Sigmoid colon (tissue), 7 donors: ENCODE measurements around the gene DYRK1A. TPM values are rescaled to one million over a fixed set of nuclear protein-coding genes. Genes with fewer than 3 reads are reported as not detected.

ENCODE experiments used
- DNase-seq: peaks from one replicate; pipeline ENCODE4 v3.0.0-alpha.2; 2019
- H3K27ac ChIP-seq, 4 donors: fragments of 200-600 bp; sonication (generic); one replicate each; pipeline ENCODE4 v1.5.1; 2016 to 2019; ENCODE audit warnings: mild to moderate bottlenecking in 1 of 4
- H3K27me3 ChIP-seq, 3 donors: fragments of 200-600 bp; sonication (generic); one replicate each; pipeline ENCODE4 v1.5.1; 2019; ENCODE audit warnings: mild to moderate bottlenecking in 1 of 3
- H3K36me3 ChIP-seq, 4 donors: fragments of 200-600 bp; sonication (generic); one replicate each; pipeline ENCODE4 v1.5.1; 2016 to 2019
- H3K4me1 ChIP-seq, 4 donors: fragments of 200-600 bp; sonication (generic); one replicate each; pipeline ENCODE4 v1.5.1; 2017 to 2019
- H3K4me3 ChIP-seq, 4 donors: fragments of 200-600 bp; sonication (generic); one replicate each; pipeline ENCODE4 v1.5.1; 2017 to 2019; ENCODE audit warnings: mild to moderate bottlenecking in 2 of 4, moderate library complexity in 1 of 4
- H3K9me3 ChIP-seq, 4 donors: fragments of 200-600 bp in 3 of 4; sonication (generic) in 3 of 4; one replicate each; pipeline versions ENCODE4 v1.5.1 to v1.6.1; 2013 to 2019
- EP300 ChIP-seq, 4 donors: sonication (generic); formaldehyde crosslinking; IDR thresholded peaks; one replicate each; pipeline ENCODE4 v1.6.1; 2017; ENCODE audit warnings: antibody characterized with exemption in 4 of 4
- POLR2A ChIP-seq, 2 donors: fragments of 450-650 bp; IDR thresholded peaks; one replicate each; pipeline ENCODE4 v1.6.1; 2016; ENCODE audit warnings: antibody characterized with exemption in 2 of 2, mild to moderate bottlenecking in 2 of 2, moderate library complexity in 2 of 2
- POLR2AphosphoS5 ChIP-seq, 4 donors: sonication (generic); formaldehyde crosslinking; IDR thresholded peaks; one replicate each; pipeline ENCODE4 v1.6.1; 2017; ENCODE audit warnings: antibody characterized with exemption in 4 of 4
- WGBS, 2 donors: extraction: QIAGEN DNeasy Blood & Tissue Kit; methylation state at CpG; one replicate each; pipeline ENCODE4 v1.1.7; 2013; 5-methylcytosine and 5-hydroxymethylcytosine counted together
- intact Hi-C: fragments of 100-400 bp; cut with DNase I; formaldehyde crosslinking; loops from one replicate; pipeline ENCODE4 v1.15.1; 2023
- polyA plus RNA-seq, 3 donors: library from polyadenylated mRNA; stranded (reverse); fragments of 200-250 nt; gene quantifications; one replicate each; pipeline ENCODE4 v1.2.3, GENCODE V29; 2013
- total RNA-seq, 4 donors: library from RNA; depleted of rRNA; stranded (reverse); fragments of >200 nt; gene quantifications; one replicate each; pipeline ENCODE4 v1.1.0, GENCODE V29; 2016
- TF ChIP-seq, protein P1 (sequence below), 4 experiments: fragments of 450-650 bp in 3 of 4; fragments of 200-600 bp in 1 of 4; IDR thresholded peaks; one replicate each; pipeline ENCODE4 v1.5.1; 2016 to 2019; ENCODE audit warnings: antibody characterized with exemption in 4 of 4, mild to moderate bottlenecking in 3 of 4, moderate library complexity in 2 of 4
- donor health status: healthy with polysubstance abuse.
- donor health status: Bipolar disorder and iron deficiency.
- donor health status: healthy.

Gene DYRK1A
- total and polyA plus RNA-seq, 7 donors, result 11.4 to 74.1 (median 62.9) TPM

DNA sequence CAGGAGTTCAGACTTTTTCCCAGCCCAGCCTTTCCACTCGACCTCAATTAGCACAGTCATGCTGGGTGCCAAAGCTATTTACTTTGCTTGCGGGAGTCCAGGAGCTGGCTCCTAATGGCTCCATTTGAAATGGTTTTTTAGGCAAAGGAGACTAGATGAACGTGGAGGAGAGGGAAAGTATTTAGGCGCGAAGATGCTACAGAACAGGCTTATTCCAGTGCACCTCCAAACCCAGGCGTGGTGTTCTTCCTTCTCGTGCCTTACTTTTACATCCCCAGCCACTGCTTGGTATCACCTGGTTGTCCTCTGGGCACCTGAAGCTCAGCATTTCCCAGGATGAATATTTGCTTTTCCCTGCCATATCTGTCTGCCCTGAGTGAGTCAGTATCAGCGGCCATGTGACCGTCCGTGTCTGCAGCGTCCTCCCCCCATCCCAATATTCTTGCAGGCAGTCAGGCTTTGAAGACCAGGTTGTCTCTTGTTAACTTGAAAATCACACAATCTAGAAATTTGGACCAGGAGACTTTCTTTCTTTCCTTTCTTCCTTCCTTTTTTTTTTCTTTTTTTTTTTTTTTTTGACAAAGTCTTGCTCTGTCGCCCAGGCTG, 198.5 kb downstream of the DYRK1A start:
- Histone ChIP-seq H3K4me1 (peaks cover 0 to 26% (median 17%) of the 10 kb centered on the region in 4 donors), H3K9me3 (no peaks in the 10 kb centered on the region), H3K27ac (peak overlapping the region; percentile 91 to 93 (median 92)), H3K27me3 (no peaks in the 10 kb centered on the region), H3K4me3 (peak overlapping the region in 3 of 4 donors; percentile 63 to 85 (median 69)), H3K36me3 (no peaks in the 10 kb centered on the region)
- WGBS, 2 donors, result 73 to 85% methylated on average over 12 of the region's 12 CpGs
- no peak for DNase-seq
- TF ChIP-seq POLR2AphosphoS5 (IDR thresholded peaks at IDR 0.05) (no peak), POLR2A (IDR thresholded peaks at IDR 0.05) (no peak), EP300 (IDR thresholded peaks at IDR 0.05) (no peak)
- TF ChIP-seq, protein P1, sequence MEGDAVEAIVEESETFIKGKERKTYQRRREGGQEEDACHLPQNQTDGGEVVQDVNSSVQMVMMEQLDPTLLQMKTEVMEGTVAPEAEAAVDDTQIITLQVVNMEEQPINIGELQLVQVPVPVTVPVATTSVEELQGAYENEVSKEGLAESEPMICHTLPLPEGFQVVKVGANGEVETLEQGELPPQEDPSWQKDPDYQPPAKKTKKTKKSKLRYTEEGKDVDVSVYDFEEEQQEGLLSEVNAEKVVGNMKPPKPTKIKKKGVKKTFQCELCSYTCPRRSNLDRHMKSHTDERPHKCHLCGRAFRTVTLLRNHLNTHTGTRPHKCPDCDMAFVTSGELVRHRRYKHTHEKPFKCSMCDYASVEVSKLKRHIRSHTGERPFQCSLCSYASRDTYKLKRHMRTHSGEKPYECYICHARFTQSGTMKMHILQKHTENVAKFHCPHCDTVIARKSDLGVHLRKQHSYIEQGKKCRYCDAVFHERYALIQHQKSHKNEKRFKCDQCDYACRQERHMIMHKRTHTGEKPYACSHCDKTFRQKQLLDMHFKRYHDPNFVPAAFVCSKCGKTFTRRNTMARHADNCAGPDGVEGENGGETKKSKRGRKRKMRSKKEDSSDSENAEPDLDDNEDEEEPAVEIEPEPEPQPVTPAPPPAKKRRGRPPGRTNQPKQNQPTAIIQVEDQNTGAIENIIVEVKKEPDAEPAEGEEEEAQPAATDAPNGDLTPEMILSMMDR (IDR thresholded peaks at IDR 0.05), result no peak
- intact Hi-C loops, result loop anchor here (5.0 to 10.0 kb wide), 3 partner anchors 82 to 1620 kb away; partner anchors contain the start of genes PIGP, PSMG1 and TTC3

DNA sequence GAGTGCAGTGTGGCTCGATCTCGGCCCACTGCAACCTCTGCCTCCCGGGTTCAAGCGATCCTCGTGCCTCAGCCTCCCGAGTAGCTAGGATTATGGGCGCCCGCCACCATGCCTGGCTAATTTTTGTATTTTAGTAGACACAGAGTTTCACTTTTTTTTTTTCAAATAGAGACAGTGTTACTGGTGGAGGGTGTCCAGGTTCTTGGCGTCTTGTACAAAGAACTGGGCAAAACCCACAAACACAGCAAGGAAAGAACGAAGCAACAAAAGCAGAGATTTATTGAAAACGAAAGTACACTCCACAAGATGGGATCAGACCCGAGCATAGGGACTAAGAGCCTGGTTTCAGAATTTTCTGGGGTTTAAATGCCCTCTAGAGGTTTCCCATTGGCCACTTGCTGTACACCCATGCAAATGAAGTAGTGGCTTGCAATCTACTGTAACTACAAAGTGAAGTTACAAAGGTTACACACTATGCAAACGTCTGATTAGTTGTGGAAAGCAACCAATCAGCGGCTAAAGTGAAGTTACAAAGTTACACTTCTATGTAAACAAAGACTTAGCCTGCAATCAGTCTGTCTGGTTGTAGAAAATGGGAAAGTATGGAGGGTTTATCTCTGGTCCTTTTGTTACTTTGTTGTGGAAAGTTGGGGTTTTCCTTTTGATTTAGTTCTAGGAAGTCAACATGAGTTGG, 199.1 kb downstream of the DYRK1A start:
- Histone ChIP-seq H3K27ac (no peak overlapping the region), H3K27me3 (no peaks in the 10 kb centered on the region), H3K36me3 (no peaks in the 10 kb centered on the region), H3K4me3 (no peak overlapping the region), H3K9me3 (no peaks in the 10 kb centered on the region), H3K4me1 (peaks cover 0 to 26% (median 17%) of the 10 kb centered on the region in 4 donors)
- WGBS, 2 donors, result 67 to 75% methylated on average over 14 of the region's 14 CpGs
- intact Hi-C loops, result loop anchor here (10.0 kb wide), 1 partner anchor 1619 kb away; the partner anchor contains the start of gene PSMG1
- no peak for TF ChIP-seq EP300 (IDR thresholded peaks at IDR 0.05)
- TF ChIP-seq, protein P1 (IDR thresholded peaks at IDR 0.05), result no peak
- no peak for TF ChIP-seq POLR2AphosphoS5 (IDR thresholded peaks at IDR 0.05)
- no peak for TF ChIP-seq POLR2A (IDR thresholded peaks at IDR 0.05)
- no peak for DNase-seq

DNA sequence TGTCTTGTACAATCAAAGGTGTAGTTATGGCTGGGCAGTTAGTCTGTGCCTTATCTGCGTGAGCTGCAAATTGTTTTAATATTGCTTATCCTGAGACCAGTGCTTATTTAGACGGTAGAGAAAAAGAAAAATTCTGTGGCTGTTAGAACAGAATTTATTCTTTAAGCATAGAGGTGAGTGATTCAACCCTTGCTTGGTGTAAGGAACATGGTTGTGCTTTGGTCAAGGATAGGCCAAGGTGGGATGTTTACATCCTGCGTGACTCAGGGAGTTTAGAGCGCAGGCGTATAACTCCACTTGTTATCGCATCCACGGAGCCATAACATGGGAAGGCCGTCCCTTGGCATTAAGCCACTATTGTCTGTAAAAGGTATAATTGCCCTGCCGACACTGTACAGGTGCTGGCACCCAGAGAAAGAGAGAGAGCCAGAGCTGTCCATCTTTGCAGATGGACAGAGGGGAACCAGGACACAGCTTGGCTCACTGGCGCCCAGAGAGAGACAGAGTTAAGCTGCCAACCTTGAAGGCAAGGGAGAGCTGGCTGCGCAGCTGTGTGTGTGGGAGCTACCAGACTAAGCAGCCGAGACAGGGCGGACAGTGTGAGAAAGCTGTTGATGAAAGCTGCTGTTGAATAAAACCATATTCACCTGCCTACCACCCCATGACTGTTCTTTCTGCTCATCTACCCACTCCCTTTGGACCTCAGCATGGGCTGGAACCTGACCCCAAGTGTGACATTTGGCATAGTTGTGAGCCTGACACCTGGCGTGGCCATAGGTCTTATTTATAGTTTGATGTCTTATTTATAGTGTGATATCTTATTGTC, 200.4 kb downstream of the DYRK1A start:
- H3K27ac ChIP-seq, result no peak overlapping the region
- H3K9me3 ChIP-seq, result no peaks in the 10 kb centered on the region
- TF ChIP-seq EP300 (IDR thresholded peaks at IDR 0.05) (no peak), POLR2AphosphoS5 (IDR thresholded peaks at IDR 0.05) (no peak), POLR2A (IDR thresholded peaks at IDR 0.05) (no peak)
- TF ChIP-seq, protein P1 (IDR thresholded peaks at IDR 0.05), result no peak
- intact Hi-C loops, result loop anchor here (10.0 kb wide), 1 partner anchor 1618 kb away; the partner anchor contains the start of gene PSMG1
- H3K4me1 ChIP-seq, result peaks cover 0 to 26% (median 17%) of the 10 kb centered on the region in 4 donors
- no peak overlapping the region for H3K4me3 ChIP-seq
- no peak for DNase-seq
- no peaks in the 10 kb centered on the region for H3K27me3 ChIP-seq
- H3K36me3 ChIP-seq, result no peaks in the 10 kb centered on the region
- 70 to 88% methylated on average over 14 of the region's 14 CpGs for WGBS, 2 donors

DNA sequence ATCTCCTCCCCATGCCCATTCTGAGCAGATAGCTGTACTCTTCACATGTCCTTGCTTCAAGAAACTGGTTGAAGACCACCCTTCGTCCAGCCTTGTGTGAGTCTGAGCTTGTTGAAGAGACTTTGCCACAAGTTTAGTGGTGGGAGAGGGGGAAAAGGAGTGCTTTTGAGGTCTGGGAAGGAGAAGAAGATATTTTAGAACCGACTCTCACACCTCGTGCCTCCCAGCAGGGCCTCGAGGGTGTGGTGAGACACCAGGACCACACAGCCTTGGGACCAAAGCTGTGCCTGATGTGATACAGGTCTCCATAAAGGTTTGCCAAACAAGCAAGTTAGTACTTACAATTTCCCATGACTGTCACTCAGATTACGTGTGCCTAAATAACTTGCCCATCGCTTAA, 201.8 kb downstream of the DYRK1A start:
- Histone ChIP-seq H3K27me3 (no peaks in the 10 kb centered on the region), H3K4me1 (peaks cover 0 to 20% (median 11%) of the 10 kb centered on the region in 4 donors), H3K9me3 (no peaks in the 10 kb centered on the region), H3K27ac (no peak overlapping the region), H3K36me3 (no peaks in the 10 kb centered on the region), H3K4me3 (no peak overlapping the region)
- no peak for TF ChIP-seq POLR2AphosphoS5 (IDR thresholded peaks at IDR 0.05)
- TF ChIP-seq, protein P1 (IDR thresholded peaks at IDR 0.05), result no peak
- no peak for TF ChIP-seq POLR2A (IDR thresholded peaks at IDR 0.05)
- no peak for TF ChIP-seq EP300 (IDR thresholded peaks at IDR 0.05)
- DNase-seq, result peak; percentile 19
- intact Hi-C loops, result loop anchor here (10.0 kb wide), 1 partner anchor 1616 kb away; the partner anchor contains the start of gene PSMG1
- 80 to 84% methylated on average over 6 of the region's 6 CpGs for WGBS, 2 donors
